ENCODE results near the gene SPOCK1. TPM values are rescaled to one million over a fixed set of nuclear protein-coding genes. Genes with fewer than 3 reads are reported as not detected.

The SPOCK1 gene
- polyA plus RNA-seq, 2 donors, result 0.86 to 0.88 TPM

DNA sequence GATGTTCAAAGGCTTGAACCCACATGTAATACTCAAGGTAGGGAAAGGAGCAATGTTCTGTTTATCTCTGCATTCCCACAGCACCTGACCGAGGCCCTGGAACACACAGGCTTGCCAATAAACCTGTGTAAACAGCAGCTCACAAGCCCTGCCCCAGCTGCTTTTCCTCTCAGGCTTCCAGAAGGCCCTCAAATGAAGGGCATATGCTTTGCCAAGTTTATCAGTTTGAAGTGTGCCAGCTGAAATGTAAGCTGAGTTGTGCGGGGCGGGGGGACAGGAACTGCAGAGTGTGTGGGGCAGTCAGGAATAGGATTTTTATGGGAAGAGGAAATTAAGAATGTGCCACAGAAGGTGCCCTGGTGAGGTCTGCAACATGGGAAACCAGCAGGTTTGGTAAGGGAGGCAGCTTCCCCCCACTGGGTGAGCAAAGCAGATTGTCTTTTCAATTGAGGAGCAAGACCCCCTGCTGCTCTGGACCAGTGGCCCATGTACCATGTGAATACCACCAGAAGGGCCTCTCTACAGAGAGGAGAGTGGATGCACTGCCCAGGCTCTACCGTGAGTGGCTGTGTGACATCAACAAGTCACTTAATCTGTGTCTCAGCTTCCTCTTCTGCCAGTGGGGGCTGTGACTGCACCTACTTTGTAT is 194.8 kb downstream of the SPOCK1 start:
- no peaks in the 10 kb centered on the region for H3K9me3 ChIP-seq (ENCODE audit: control insufficient read depth in 2 of 2, insufficient read depth in 1 of 2, low read depth in 1 of 2, low read length in 1 of 2)
- no peak overlapping the region for H3K27ac ChIP-seq (ENCODE audit: low read depth in 2 of 2, low read length in 1 of 2)
- H3K4me1 ChIP-seq (ENCODE audit: control insufficient read depth in 2 of 2, insufficient read depth in 2 of 2, low read length in 1 of 2), result no peaks in the 10 kb centered on the region
- 47 to 56% methylated on average over 4 of the region's 4 CpGs for WGBS, 2 donors
- H3K4me3 ChIP-seq (ENCODE audit: low read depth in 1 of 2, low read length in 2 of 2), result no peak overlapping the region
- no peaks in the 10 kb centered on the region for H3K36me3 ChIP-seq (ENCODE audit: control insufficient read depth in 2 of 2, insufficient read depth in 2 of 2, low read length in 1 of 2)
- H3K27me3 ChIP-seq (ENCODE audit: control insufficient read depth in 1 of 2, insufficient read depth in 2 of 2, low read length in 2 of 2), result no peaks in the 10 kb centered on the region

DNA sequence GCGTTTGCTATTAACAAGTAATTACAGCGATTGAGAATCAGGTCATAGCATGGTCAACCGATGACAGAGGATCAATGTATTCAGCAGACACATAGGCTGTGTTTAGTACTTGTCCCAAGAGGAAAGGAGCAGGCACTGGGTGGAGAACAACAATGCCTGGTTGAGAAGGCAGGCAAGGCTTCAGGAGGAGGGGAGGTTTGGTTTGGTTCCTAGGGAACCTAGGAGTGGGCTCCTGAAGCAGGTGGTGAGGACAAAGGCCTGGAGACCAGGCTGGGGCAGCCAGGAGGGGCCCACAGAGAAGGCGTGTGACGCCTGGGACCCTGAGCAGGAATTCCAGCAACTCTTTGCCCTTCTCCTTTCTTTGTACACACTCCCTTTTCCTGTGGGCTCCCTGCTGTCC is 195.6 kb downstream of the SPOCK1 start:
- WGBS, 2 donors, result 72 to 90% methylated on average over 5 of the region's 5 CpGs

DNA sequence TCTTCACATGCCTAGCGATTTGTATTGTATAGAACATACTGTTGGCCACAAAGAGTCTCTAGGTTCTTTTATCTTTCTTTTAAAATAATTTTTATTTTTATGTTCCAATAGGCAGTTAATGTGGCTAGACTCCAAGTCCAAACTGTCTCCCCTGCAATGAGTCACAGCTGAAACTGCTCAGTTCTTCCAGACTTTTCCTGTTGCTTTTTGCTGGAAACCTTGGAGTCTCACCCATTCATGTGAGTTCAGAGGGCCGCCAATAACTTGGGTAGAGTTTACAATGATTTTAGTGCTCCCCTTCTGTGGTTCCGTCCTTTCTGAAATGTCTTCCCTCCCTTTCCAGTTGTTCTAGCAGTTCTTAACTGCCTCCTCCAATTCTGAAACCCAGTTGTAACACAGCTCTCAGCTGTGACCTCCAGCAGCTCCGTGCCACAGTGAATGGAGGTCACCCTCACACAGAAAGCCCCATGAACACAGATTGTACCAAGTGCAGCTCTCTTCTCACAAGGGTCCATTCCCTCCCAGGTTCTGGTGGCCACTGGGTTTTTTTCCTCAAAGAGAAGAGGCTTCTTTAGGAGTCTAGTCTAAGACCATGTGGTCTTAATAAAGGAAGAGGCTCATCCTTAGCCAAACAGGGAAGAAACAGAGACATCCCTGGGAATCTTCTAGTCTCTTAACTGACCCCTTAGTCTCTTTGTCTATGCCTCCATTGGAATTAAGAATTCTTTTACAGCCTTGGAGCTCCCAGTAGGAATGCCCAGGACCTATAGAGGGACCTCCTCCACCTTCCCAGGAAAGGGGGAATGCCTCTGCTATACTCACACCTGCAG is 198.5 kb downstream of the SPOCK1 start:
- no peaks in the 10 kb centered on the region for H3K4me1 ChIP-seq (ENCODE audit: control insufficient read depth in 2 of 2, insufficient read depth in 2 of 2, low read length in 1 of 2)
- H3K9me3 ChIP-seq (ENCODE audit: control insufficient read depth in 2 of 2, insufficient read depth in 1 of 2, low read depth in 1 of 2, low read length in 1 of 2), result no peaks in the 10 kb centered on the region
- WGBS, 2 donors, result 72 to 84% methylated on average over 4 of the region's 4 CpGs
- no peak overlapping the region for H3K4me3 ChIP-seq (ENCODE audit: low read depth in 1 of 2, low read length in 2 of 2)
- H3K27ac ChIP-seq (ENCODE audit: low read depth in 2 of 2, low read length in 1 of 2), result no peak overlapping the region
- H3K36me3 ChIP-seq (ENCODE audit: control insufficient read depth in 2 of 2, insufficient read depth in 2 of 2, low read length in 1 of 2), result no peaks in the 10 kb centered on the region
- H3K27me3 ChIP-seq (ENCODE audit: control insufficient read depth in 1 of 2, insufficient read depth in 2 of 2, low read length in 2 of 2), result no peaks in the 10 kb centered on the region

More for the DNA sequence above, 195.6 kb downstream of the SPOCK1 start:
- no peak overlapping the region for H3K27ac ChIP-seq (ENCODE audit: low read depth in 2 of 2, low read length in 1 of 2)
- no peaks in the 10 kb centered on the region for H3K27me3 ChIP-seq (ENCODE audit: control insufficient read depth in 1 of 2, insufficient read depth in 2 of 2, low read length in 2 of 2)
- H3K36me3 ChIP-seq (ENCODE audit: control insufficient read depth in 2 of 2, insufficient read depth in 2 of 2, low read length in 1 of 2), result no peaks in the 10 kb centered on the region
- H3K9me3 ChIP-seq (ENCODE audit: control insufficient read depth in 2 of 2, insufficient read depth in 1 of 2, low read depth in 1 of 2, low read length in 1 of 2), result no peaks in the 10 kb centered on the region
- H3K4me3 ChIP-seq (ENCODE audit: low read depth in 1 of 2, low read length in 2 of 2), result no peak overlapping the region
- no peaks in the 10 kb centered on the region for H3K4me1 ChIP-seq (ENCODE audit: control insufficient read depth in 2 of 2, insufficient read depth in 2 of 2, low read length in 1 of 2)

DNA sequence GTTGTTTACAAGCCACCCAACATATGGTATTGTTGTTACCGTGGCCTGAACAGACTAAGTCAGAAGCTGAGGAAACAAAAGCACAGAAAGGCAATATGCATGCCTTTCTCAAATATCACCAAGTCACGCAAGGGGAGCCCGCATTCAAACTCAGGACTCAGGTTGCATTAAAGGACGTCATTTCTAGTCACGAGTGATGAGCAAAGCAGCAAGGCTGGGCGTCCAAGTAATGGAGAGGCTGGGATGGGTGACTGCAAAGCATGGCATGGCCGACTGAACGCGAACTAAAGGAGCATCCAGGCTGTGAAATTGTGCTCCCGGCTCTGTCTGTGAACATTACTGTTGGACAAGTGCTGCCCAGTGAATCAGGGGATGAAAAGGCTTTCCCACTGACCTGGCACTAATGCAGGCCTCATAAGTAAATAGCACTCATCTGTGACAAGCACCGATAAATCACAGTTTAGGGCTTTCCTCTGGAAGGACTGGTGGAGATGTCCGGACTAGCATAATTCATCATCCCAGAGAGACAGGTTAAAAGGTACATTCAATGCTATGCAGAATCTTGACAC is 202.8 kb downstream of the SPOCK1 start:
- H3K27ac ChIP-seq (ENCODE audit: low read depth in 2 of 2, low read length in 1 of 2), result no peak overlapping the region
- no peaks in the 10 kb centered on the region for H3K9me3 ChIP-seq (ENCODE audit: control insufficient read depth in 2 of 2, insufficient read depth in 1 of 2, low read depth in 1 of 2, low read length in 1 of 2)
- 78 to 83% methylated on average over 12 of the region's 12 CpGs for WGBS, 2 donors
- H3K4me3 ChIP-seq (ENCODE audit: low read depth in 1 of 2, low read length in 2 of 2), result no peak overlapping the region
- no peaks in the 10 kb centered on the region for H3K4me1 ChIP-seq (ENCODE audit: control insufficient read depth in 2 of 2, insufficient read depth in 2 of 2, low read length in 1 of 2)
- no peaks in the 10 kb centered on the region for H3K27me3 ChIP-seq (ENCODE audit: control insufficient read depth in 1 of 2, insufficient read depth in 2 of 2, low read length in 2 of 2)
- H3K36me3 ChIP-seq (ENCODE audit: control insufficient read depth in 2 of 2, insufficient read depth in 2 of 2, low read length in 1 of 2), result no peaks in the 10 kb centered on the region

DNA sequence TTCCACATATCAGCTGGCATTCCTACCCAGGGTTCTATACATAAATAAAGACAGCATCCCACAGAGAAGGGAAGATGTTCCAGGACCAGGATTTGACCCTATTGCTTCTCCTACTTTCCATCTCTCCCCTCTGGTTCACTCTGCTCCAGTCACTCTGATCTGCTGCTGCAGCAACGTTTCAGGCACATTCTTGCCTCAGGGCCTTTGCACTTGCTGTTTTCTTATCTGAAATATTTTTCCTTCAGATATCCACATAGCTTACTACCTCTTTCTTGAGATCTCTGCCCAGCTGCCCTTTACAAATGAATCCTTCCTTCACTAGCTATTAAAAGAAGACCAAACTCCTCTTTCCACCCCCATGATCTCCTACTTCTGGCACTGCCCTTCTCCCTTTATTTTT is 204.5 kb downstream of the SPOCK1 start:
- Histone ChIP-seq H3K4me3 (ENCODE audit: low read depth in 1 of 2, low read length in 2 of 2) (no peak overlapping the region), H3K36me3 (ENCODE audit: control insufficient read depth in 2 of 2, insufficient read depth in 2 of 2, low read length in 1 of 2) (no peaks in the 10 kb centered on the region), H3K9me3 (ENCODE audit: control insufficient read depth in 2 of 2, insufficient read depth in 1 of 2, low read depth in 1 of 2, low read length in 1 of 2) (no peaks in the 10 kb centered on the region), H3K4me1 (ENCODE audit: control insufficient read depth in 2 of 2, insufficient read depth in 2 of 2, low read length in 1 of 2) (no peaks in the 10 kb centered on the region), H3K27me3 (ENCODE audit: control insufficient read depth in 1 of 2, insufficient read depth in 2 of 2, low read length in 2 of 2) (no peaks in the 10 kb centered on the region), H3K27ac (ENCODE audit: low read depth in 2 of 2, low read length in 1 of 2) (no peak overlapping the region)
- 51 to 61% methylated on average over 1 of the region's 1 CpG for WGBS, 2 donors

DNA sequence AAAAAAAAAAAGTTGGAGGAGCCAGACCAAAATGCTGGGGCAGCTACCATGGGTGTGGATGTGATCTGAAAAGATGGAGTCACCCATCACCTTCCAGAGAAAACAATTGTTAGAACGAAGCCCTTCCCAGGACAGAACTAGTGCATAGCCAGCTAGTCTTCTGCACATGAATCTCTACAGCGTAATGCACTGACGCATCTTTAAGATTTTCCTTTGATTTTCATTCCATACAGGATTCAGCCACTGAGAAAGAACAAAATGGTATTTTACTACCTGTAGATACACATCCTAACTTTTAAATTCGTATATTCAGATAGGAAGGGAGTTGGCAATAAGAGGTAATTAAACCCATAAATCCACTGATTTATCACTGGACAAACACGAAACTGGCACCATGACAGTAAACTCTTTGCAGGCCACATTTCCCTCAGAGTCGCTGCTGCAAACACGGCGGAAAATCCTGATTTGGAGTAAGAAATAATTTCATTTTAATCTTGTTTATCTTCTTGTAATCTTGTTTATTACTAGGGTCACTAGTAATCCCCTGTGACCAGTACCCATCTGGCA is 206.6 kb downstream of the SPOCK1 start:
- 46 to 47% methylated on average over 8 of the region's 8 CpGs for WGBS, 2 donors
- Histone ChIP-seq H3K4me1 (ENCODE audit: control insufficient read depth in 2 of 2, insufficient read depth in 2 of 2, low read length in 1 of 2) (no peaks in the 10 kb centered on the region), H3K4me3 (ENCODE audit: low read depth in 1 of 2, low read length in 2 of 2) (no peak overlapping the region)

DNA sequence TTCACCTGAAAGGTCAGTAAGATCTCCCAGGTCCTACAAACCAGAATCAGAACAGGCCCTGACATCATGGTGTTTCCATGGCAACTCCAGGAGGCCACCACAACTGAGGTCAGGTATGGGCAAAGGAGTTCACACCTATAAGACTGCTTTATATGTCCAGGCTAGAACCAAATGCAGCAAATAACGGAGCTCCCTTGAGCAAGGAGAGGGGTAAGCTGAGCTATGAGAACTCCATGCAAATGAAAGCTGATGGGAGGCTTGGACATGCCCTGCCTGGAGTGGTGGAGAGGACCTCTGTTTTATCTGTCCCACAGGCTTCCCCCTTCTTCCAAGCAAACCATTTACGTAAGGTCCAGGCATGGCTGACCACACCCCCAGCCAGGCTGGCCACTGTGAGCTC is 207.7 kb downstream of the SPOCK1 start:
- no peaks in the 10 kb centered on the region for H3K27me3 ChIP-seq (ENCODE audit: control insufficient read depth in 1 of 2, insufficient read depth in 2 of 2, low read length in 2 of 2)
- H3K27ac ChIP-seq (ENCODE audit: low read depth in 2 of 2, low read length in 1 of 2), result no peak overlapping the region
- no peaks in the 10 kb centered on the region for H3K9me3 ChIP-seq (ENCODE audit: control insufficient read depth in 2 of 2, insufficient read depth in 1 of 2, low read depth in 1 of 2, low read length in 1 of 2)
- H3K4me1 ChIP-seq (ENCODE audit: control insufficient read depth in 2 of 2, insufficient read depth in 2 of 2, low read length in 1 of 2), result no peaks in the 10 kb centered on the region
- no peaks in the 10 kb centered on the region for H3K36me3 ChIP-seq (ENCODE audit: control insufficient read depth in 2 of 2, insufficient read depth in 2 of 2, low read length in 1 of 2)
- no peak overlapping the region for H3K4me3 ChIP-seq (ENCODE audit: low read depth in 1 of 2, low read length in 2 of 2)
- 47 to 65% methylated on average over 2 of the region's 2 CpGs for WGBS, 2 donors

More for the DNA sequence above, 206.6 kb downstream of the SPOCK1 start:
- H3K27me3 ChIP-seq (ENCODE audit: control insufficient read depth in 1 of 2, insufficient read depth in 2 of 2, low read length in 2 of 2), result no peaks in the 10 kb centered on the region
- no peaks in the 10 kb centered on the region for H3K36me3 ChIP-seq (ENCODE audit: control insufficient read depth in 2 of 2, insufficient read depth in 2 of 2, low read length in 1 of 2)
- H3K27ac ChIP-seq (ENCODE audit: low read depth in 2 of 2, low read length in 1 of 2), result no peak overlapping the region
- H3K9me3 ChIP-seq (ENCODE audit: control insufficient read depth in 2 of 2, insufficient read depth in 1 of 2, low read depth in 1 of 2, low read length in 1 of 2), result no peaks in the 10 kb centered on the region

DNA sequence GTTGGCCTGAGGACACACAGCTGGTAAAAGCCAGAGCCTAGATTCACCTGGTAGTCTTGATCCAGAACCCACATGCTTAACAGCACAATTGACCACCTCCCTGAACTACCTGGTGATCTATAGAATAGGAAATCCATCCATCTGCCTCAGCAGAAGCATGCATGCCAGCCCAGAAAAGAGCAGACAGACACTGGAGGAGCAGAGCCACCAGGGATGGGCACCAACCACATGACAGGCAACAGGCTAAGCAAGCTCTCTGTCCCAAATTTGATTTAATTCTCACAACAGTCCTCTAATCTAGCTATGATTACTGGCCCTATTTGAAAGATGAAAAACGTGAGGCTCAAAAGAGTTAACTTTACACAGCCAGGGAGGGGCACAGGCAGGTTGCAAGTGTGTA is 208.1 kb downstream of the SPOCK1 start:
- whole genome bisulfite sequencing, 2 donors, result 56 to 60% methylated on average over 1 of the region's 1 CpG
- Histone ChIP-seq H3K9me3 (ENCODE audit: control insufficient read depth in 2 of 2, insufficient read depth in 1 of 2, low read depth in 1 of 2, low read length in 1 of 2) (no peaks in the 10 kb centered on the region), H3K4me1 (ENCODE audit: control insufficient read depth in 2 of 2, insufficient read depth in 2 of 2, low read length in 1 of 2) (no peaks in the 10 kb centered on the region), H3K27me3 (ENCODE audit: control insufficient read depth in 1 of 2, insufficient read depth in 2 of 2, low read length in 2 of 2) (no peaks in the 10 kb centered on the region), H3K36me3 (ENCODE audit: control insufficient read depth in 2 of 2, insufficient read depth in 2 of 2, low read length in 1 of 2) (no peaks in the 10 kb centered on the region), H3K4me3 (ENCODE audit: low read depth in 1 of 2, low read length in 2 of 2) (no peak overlapping the region), H3K27ac (ENCODE audit: low read depth in 2 of 2, low read length in 1 of 2) (no peak overlapping the region)

DNA sequence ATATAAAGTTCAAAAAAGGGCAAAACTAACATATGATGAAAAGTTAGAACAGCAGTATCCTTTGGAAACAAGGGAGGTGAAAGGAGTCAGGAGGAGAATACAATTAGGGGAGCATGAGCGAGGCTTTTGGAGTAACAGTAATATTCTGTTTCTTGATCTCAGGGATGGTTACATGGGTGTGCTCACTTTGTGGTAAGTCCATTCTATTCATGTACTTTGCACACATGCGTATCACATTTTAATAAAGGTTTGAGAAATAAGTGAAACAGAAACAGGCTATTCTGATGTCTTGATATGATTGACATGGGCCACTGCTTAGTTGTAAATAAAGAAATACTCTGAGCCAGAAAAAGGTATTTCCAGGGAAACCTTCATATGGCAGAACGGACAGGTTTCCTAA is 208.8 kb downstream of the SPOCK1 start:
- Histone ChIP-seq H3K27me3 (ENCODE audit: control insufficient read depth in 1 of 2, insufficient read depth in 2 of 2, low read length in 2 of 2) (no peaks in the 10 kb centered on the region), H3K9me3 (ENCODE audit: control insufficient read depth in 2 of 2, insufficient read depth in 1 of 2, low read depth in 1 of 2, low read length in 1 of 2) (no peaks in the 10 kb centered on the region), H3K36me3 (ENCODE audit: control insufficient read depth in 2 of 2, insufficient read depth in 2 of 2, low read length in 1 of 2) (no peaks in the 10 kb centered on the region), H3K27ac (ENCODE audit: low read depth in 2 of 2, low read length in 1 of 2) (no peak overlapping the region), H3K4me1 (ENCODE audit: control insufficient read depth in 2 of 2, insufficient read depth in 2 of 2, low read length in 1 of 2) (no peaks in the 10 kb centered on the region), H3K4me3 (ENCODE audit: low read depth in 1 of 2, low read length in 2 of 2) (no peak overlapping the region)
- 94% methylated on average over 3 of the region's 3 CpGs for WGBS, 2 donors

Measured in esophagus (tissue), 2 donors.